PC-9 (cell line): ENCODE results near the gene LYRM1. TPM values are rescaled to one million over a fixed set of nuclear protein-coding genes. Genes with fewer than 3 reads are reported as not detected.

Experiments used
- BruUV-seq: library from RNA; stranded (reverse); fragments of 400-500 nt; replicated peaks from 2 replicates; lab custom pipeline; 2021; lab: Mats Ljungman, UMichigan
- CTCF ChIA-PET: fragments of 300-600 bp; sonication (Branson Sonifier 250); formaldehyde crosslinking; loops from one replicate; lab custom pipeline; 2022; ENCODE audit warnings: antibody characterized with exemption; lab: Charles Lee
- POLR2A ChIA-PET: fragments of 300-600 bp; sonication (Branson Sonifier 250); formaldehyde crosslinking; loops from one replicate; lab custom pipeline; 2022; ENCODE audit warnings: antibody characterized with exemption; ENCODE audit not compliant: unreplicated experiment; lab: Charles Lee
- DNase-seq, 2 experiments: peaks; one replicate each; pipeline versions ENCODE4 v3.0.0 to v3.0.0-alpha.2; 2015 to 2022; ENCODE audit warnings: mixed read lengths in 1 of 2
- H2AFZ ChIP-seq: fragments of 200-600 bp; sonication (generic); 2 replicates; pipeline ENCODE4 v1.8.1; 2017; ENCODE audit warnings: antibody characterized with exemption
- H3F3A ChIP-seq: fragments of 200-600 bp; sonication (generic); 2 replicates; pipeline ENCODE4 v1.8.1; 2017; ENCODE audit warnings: antibody characterized with exemption, mild to moderate bottlenecking, low read depth; ENCODE audit not compliant: insufficient read depth
- H3K27ac ChIP-seq: fragments of 200-600 bp; sonication (generic); 2 replicates; pipeline ENCODE4 v1.6.1; 2016; ENCODE audit warnings: mixed run types
- H3K27me3 ChIP-seq: fragments of 200-600 bp; sonication (generic); 2 replicates; pipeline ENCODE4 v1.6.1; 2016; ENCODE audit warnings: low read depth, mixed run types; ENCODE audit not compliant: insufficient read depth
- H3K36me3 ChIP-seq: fragments of 200-600 bp; sonication (generic); 2 replicates; pipeline ENCODE4 v1.6.1; 2016; ENCODE audit warnings: low read depth, mixed run types
- H3K4me1 ChIP-seq: fragments of 200-600 bp; sonication (generic); replicated peaks from 2 replicates; pipeline ENCODE4 v1.6.1; 2016; ENCODE audit warnings: mixed run types; ENCODE audit not compliant: insufficient read depth
- H3K4me2 ChIP-seq: fragments of 200-600 bp; sonication (generic); 2 replicates; pipeline ENCODE4 v1.6.1; 2017; ENCODE audit warnings: mixed run types
- H3K4me3 ChIP-seq: fragments of 200-600 bp; sonication (generic); 2 replicates; pipeline ENCODE4 v1.6.1; 2016; ENCODE audit warnings: mixed run types
- H3K79me2 ChIP-seq: fragments of 200-600 bp; sonication (generic); 2 replicates; pipeline ENCODE4 v1.6.1; 2017; ENCODE audit warnings: low read depth, mixed run types
- H3K9me2 ChIP-seq: fragments of 200-600 bp; sonication (generic); 2 replicates; pipeline ENCODE4 v1.8.1; 2017; ENCODE audit warnings: mild to moderate bottlenecking; ENCODE audit not compliant: insufficient read depth
- H3K9me3 ChIP-seq: fragments of 200-600 bp; sonication (generic); 2 replicates; pipeline ENCODE4 v1.8.1; 2016; ENCODE audit warnings: low read depth; ENCODE audit not compliant: insufficient read depth
- H4K20me1 ChIP-seq: fragments of 200-600 bp; sonication (generic); 2 replicates; pipeline ENCODE4 v1.8.1; 2017; ENCODE audit not compliant: insufficient read depth
- CTCF ChIP-seq: fragments of 200-600 bp; sonication (generic); conservative IDR thresholded peaks from 2 replicates; pipeline ENCODE4 v1.6.1; 2017; ENCODE audit warnings: mixed run types, antibody characterized with exemption, mild to moderate bottlenecking, moderate library complexity
- EZH2 ChIP-seq: fragments of 200-600 bp; sonication (generic); IDR thresholded peaks from 2 replicates; pipeline ENCODE4 v1.8.0; 2017; ENCODE audit warnings: antibody characterized with exemption, low read depth
- intact Hi-C: fragments of 100-400 bp; cut with micrococcal nuclease; formaldehyde crosslinking; loops from one replicate; pipeline ENCODE4 v1.10.0; 2022; ENCODE audit not compliant: unreplicated experiment
- total RNA-seq: library from RNA; stranded (reverse); gene quantifications from 2 replicates; pipeline ENCODE4 v1.2.3, GENCODE V29; 2021

Gene LYRM1
- total RNA-seq, 1 experiment from 2014 or later, result 51.7 TPM

GRCh38 chr16:20930365-20930690 is 29.8 kb downstream of the LYRM1 start:
- no peaks in the 10 kb centered on the region for H3K79me2 ChIP-seq
- H3K4me3 ChIP-seq, result no peak overlapping the region
- no peaks in the 10 kb centered on the region for H3K27me3 ChIP-seq
- no TSS peak for BruUV-seq
- H3K27ac ChIP-seq, result no peak overlapping the region
- H3K4me1 ChIP-seq, result no peaks in the 10 kb centered on the region
- intact Hi-C loops, result no loop called here
- no peaks in the 10 kb centered on the region for H3K9me2 ChIP-seq
- no peaks in the 10 kb centered on the region for H3K36me3 ChIP-seq
- no peaks in the 10 kb centered on the region for H3F3A ChIP-seq
- no peak for DNase-seq
- no peaks in the 10 kb centered on the region for H3K9me3 ChIP-seq
- no peak for TF ChIP-seq CTCF
- TF ChIP-seq EZH2, result no peak
- no peak overlapping the region for H2AFZ ChIP-seq
- ChIA-PET POLR2A (interaction anchor here (0.7 kb wide), 1 partner anchor 70 kb away, joined by 3 read pairs; no protein-coding TSS in a partner anchor), CTCF (no interaction called here)
- no peak overlapping the region for H3K4me2 ChIP-seq
- H4K20me1 ChIP-seq, result no peaks in the 10 kb centered on the region

- no peaks in the 10 kb centered on the region for H4K20me1 ChIP-seq
Observed at GRCh38 chr16:20931066-20931600, 30.6 kb downstream of the LYRM1 start.

GRCh38 chr16:20933589-20933988 is 33.0 kb downstream of the LYRM1 start:
- no peak overlapping the region for H3K4me2 ChIP-seq
- H3K27ac ChIP-seq, result no peak overlapping the region
- BruUV-seq, result no TSS peak
- no peaks in the 10 kb centered on the region for H3K27me3 ChIP-seq
- H3K4me3 ChIP-seq, result no peak overlapping the region
- intact Hi-C loops, result no loop called here
- DNase-seq, result no peak
- H3K4me1 ChIP-seq, result peaks cover 18% of the 10 kb centered on the region
- H3K36me3 ChIP-seq, result no peaks in the 10 kb centered on the region
- H3F3A ChIP-seq, result peaks cover 19% of the 10 kb centered on the region
- no peak for TF ChIP-seq CTCF
- no peak for TF ChIP-seq EZH2
- no peaks in the 10 kb centered on the region for H3K9me3 ChIP-seq
- ChIA-PET CTCF (no interaction called here), POLR2A (no interaction called here)
- H4K20me1 ChIP-seq, result no peaks in the 10 kb centered on the region
- no peak overlapping the region for H2AFZ ChIP-seq
- no peaks in the 10 kb centered on the region for H3K9me2 ChIP-seq
- H3K79me2 ChIP-seq, result no peaks in the 10 kb centered on the region

More at GRCh38 chr16:20931066-20931600, 30.6 kb downstream of the LYRM1 start:
- intact Hi-C loops, result no loop called here
- Histone ChIP-seq H3K36me3 (no peaks in the 10 kb centered on the region), H3K9me3 (no peaks in the 10 kb centered on the region), H3K27ac (no peak overlapping the region), H3K4me1 (no peaks in the 10 kb centered on the region), H3K9me2 (no peaks in the 10 kb centered on the region), H3F3A (no peaks in the 10 kb centered on the region), H3K4me3 (no peak overlapping the region), H3K27me3 (no peaks in the 10 kb centered on the region), H3K4me2 (no peak overlapping the region), H2AFZ (no peak overlapping the region), H3K79me2 (no peaks in the 10 kb centered on the region)
- ChIA-PET CTCF (no interaction called here), POLR2A (no interaction called here)
- DNase-seq, result no peak
- TF ChIP-seq CTCF, result no peak
- no peak for TF ChIP-seq EZH2
- BruUV-seq, result no TSS peak
